GM04504 (cell line): Measurements from ENCODE around the gene SLC41A2.

Experiments
- DNase-seq: peaks from one replicate; pipeline ENCODE4 v3.0.0-alpha.2; 2012; ENCODE audit warnings: low read depth

The SLC41A2 gene

DNA sequence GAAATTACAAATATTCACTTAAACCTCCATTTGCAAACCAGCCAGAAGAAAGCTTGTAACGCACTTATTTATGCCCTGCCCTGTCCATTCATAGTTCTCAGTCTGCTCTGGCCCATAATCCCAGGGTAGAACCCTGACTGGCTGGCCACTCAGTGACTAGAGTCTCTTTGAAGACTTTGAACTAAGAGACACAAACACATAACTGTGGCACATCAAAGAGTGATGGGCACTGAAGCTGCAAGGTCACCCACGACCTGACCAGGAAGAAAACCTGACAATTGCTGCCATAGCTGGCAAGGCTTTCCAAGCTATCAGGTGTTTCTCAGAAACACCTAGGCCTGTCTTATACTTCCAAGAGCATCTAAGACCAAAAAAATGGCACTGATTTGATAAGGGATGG, 28.7 kb downstream of the SLC41A2 start:
- DNase-seq = no peak

DNA sequence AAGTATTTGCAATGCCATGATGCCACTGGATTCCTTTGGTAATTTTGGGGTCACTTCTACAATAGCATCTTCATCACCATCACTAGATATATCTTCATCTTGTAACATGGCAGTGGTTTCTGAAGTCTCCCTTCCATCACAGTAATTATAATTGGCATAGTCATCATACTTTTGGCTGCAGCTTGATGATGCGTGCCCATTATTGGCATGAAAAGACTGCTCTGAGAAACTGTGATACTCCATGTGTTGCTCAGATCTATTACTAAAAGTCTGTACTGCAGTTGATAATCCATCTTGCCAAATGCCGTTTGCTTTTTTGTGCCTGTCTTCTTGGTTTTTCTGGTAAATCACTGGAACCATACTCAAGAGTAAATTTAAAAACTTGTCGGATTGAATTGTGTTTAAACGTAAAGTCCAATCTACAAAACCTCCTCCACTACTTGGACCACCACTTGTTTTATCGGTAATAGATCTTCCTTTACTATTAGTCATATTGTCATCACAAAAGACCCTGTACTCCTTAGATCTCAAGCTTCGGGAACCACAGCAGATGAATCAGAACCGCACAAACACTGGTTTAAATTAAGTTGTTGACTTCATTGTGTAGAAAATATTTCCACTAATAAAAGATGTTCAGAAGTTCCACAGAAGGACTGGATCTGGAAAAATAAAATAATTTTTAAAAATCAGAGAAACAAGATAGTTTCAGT, 29.9 kb downstream of the SLC41A2 start:
- DNase-seq = no peak

DNA sequence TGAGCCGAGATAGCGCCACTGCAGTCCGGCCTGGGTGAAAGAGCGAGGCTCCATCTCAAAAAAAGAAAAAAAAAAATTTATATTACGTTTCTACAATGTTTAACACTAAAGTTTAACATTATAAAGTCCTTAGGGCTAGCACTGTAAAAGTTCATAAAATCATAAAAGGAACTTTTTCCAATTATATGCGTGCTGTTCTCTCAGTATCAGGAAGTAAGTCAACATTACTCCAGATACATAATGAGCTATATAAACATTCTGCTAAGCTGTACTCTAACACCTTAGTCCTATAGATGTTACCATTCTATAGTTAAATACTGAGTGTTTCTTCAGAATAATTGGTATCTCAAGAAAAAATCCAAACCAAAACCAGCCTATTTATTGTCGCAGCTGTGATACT, 32.6 kb downstream of the SLC41A2 start:
- no peak for DNase-seq

DNA sequence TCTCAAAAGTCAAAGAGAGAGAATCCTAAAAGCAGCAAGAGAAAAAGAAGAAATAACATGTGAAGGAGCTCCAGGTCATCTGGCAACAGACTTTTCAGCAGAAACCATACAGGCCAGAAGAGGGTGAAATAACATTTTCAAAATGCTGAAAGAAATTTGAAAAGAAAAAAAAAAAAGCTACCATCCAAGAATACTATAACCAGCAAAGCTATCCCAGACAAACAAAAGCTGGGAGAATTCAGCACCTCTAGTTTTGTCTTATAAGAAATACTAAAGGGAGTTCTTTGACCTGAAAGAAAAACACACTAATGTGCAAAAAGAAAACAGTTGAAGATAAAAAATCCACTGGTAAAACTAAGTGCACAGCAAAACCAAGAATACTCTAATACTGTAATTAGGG, 36.8 kb downstream of the SLC41A2 start:
- DNase-seq = no peak

DNA sequence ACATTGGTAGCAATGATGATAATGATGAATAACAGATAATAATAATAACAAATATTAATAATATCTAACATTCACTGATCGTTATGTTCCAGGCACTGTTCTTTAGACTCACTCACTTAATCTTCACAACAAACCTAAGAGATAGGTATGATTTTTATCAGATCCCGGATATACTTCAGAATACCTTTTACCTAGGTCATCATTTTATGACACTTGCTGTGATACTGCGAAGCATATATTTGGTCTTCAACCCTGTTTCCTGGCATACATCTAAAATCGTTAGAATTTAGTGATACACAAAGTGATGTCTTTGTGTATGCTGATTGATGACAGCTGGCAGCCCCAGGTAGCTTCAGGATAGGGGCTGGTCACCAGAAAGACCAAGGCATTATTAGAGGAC, 46.1 kb downstream of the SLC41A2 start:
- no peak for DNase-seq

DNA sequence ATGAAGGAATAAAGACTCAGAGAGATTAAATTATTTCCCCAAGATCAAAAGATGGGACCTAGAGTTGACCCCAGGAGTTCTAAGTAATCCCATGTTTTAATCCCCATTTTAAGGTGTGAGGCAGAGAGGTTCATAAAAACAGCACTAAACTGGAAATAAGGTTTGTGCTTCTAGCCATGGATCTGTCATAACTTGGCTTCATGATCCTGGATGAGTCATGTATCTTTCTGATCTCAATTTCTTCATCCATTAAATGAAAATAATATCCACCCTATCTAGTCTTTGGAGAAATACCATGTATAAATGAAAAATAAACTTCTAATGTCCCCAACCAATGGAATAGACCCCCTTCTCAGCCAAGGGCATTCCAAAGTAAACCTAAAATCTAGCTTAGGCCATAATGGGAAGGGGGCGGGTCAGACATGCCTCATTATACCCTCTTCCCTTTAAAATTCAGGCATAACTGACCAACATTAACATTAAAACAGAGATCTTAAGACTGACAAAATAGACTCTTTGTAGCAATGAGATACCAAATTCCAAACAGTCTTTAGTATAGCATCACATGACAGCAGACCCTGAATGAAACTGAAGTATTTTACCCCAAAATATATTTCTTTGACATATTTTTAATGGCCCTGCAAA, 47.8 kb downstream of the SLC41A2 start:
- DNase-seq = no peak

DNA sequence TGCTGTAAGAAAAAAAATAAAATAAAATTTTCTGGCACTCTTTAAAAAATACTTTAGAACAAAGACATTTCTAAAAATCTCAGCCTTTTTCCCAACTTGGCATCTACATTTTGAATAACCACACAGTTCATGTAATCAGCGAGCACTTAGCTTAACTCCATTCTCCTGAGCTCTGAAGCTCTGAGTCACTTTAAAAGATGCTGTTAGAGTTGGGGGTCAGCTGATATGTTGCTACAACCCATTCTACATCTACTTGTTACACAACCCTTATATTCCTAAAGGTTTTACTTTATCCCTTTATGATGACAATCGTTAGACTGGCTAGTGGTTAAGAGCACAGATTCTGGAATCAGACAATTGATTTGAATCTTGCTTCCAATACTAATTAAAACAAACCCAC, 48.3 kb downstream of the SLC41A2 start:
- DNase-seq = no peak
